Stimulated activated CD4-positive, alpha-beta T cell treated with anti-CD3 and anti-CD28 coated beads, Interleukin-1b, Interleukin-23, amount 100 ng/mL, for 1 hour (primary cell): Measurements from ENCODE around the gene CYP8B1.

Experiments used
- DNase-seq, 2 donors: peaks; one replicate each; pipeline ENCODE4 v3.0.0-alpha.2; 2020; ENCODE audit warnings: low read depth in 2 of 2

CYP8B1 gene

GRCh38 chr3:42875325-42876151 is at the start of gene CYP8B1:
TSS of gene CYP8B1 (minus strand) at chr3:42875879. CDS start at chr3:42875816, 63 bp downstream.
- DNase-seq: no peak

GRCh38 chr3:42923606-42924005 is 47.9 kb upstream of the CYP8B1 start:
- DNase-seq: no peak

- DNase-seq: no peak
Observed at GRCh38 chr3:42914771-42915515, 39.3 kb upstream of the CYP8B1 start.

GRCh38 chr3:42911551-42911950 is 35.9 kb upstream of the CYP8B1 start:
- no peak for DNase-seq

GRCh38 chr3:42908675-42909074 is 33.0 kb upstream of the CYP8B1 start:
- no peak for DNase-seq

- no peak for DNase-seq
Observed at GRCh38 chr3:42906848-42907183, 31.1 kb upstream of the CYP8B1 start.

GRCh38 chr3:42906070-42906847 is 30.6 kb upstream of the CYP8B1 start, which contains the start of gene ZNF662:
TSS of gene ZNF662 (plus strand) at chr3:42906142. CDS start at chr3:42908115, 1,973 bp downstream.
- DNase-seq: no peak

GRCh38 chr3:42905740-42906069 is 30.0 kb upstream of the CYP8B1 start:
- no peak for DNase-seq

- DNase-seq: no peak
Observed at GRCh38 chr3:42904076-42904475, 28.4 kb upstream of the CYP8B1 start.

- DNase-seq: no peak
Observed at GRCh38 chr3:42902257-42902656, 26.6 kb upstream of the CYP8B1 start.

- no peak for DNase-seq
Observed at GRCh38 chr3:42901073-42901415, 25.4 kb upstream of the CYP8B1 start.

GRCh38 chr3:42900226-42901072 is 24.8 kb upstream of the CYP8B1 start:
- no peak for DNase-seq

GRCh38 chr3:42898896-42899675 is 23.4 kb upstream of the CYP8B1 start:
- DNase-seq: no peak

- no peak for DNase-seq
Observed at GRCh38 chr3:42895580-42895868, 19.8 kb upstream of the CYP8B1 start.

- DNase-seq: no peak
Observed at GRCh38 chr3:42894698-42895579, 19.3 kb upstream of the CYP8B1 start.

GRCh38 chr3:42892807-42893206 is 17.1 kb upstream of the CYP8B1 start:
- DNase-seq: no peak

GRCh38 chr3:42892169-42892568 is 16.5 kb upstream of the CYP8B1 start:
- no peak for DNase-seq

GRCh38 chr3:42891042-42891441 is 15.4 kb upstream of the CYP8B1 start:
- DNase-seq: no peak

- no peak for DNase-seq
Observed at GRCh38 chr3:42887084-42887483, 11.4 kb upstream of the CYP8B1 start.

- DNase-seq: no peak
Observed at GRCh38 chr3:42886294-42886822, 10.7 kb upstream of the CYP8B1 start.
